Inflammatory macrophage treated with lipopolysaccharide for 1 hour (primary cell): Measurements from ENCODE around the gene MGLL.

ENCODE experiments used
- DNase-seq, 2 donors: peaks; one replicate each; pipeline ENCODE4 v3.0.0-alpha.2; 2020 to 2022

Gene MGLL

DNA sequence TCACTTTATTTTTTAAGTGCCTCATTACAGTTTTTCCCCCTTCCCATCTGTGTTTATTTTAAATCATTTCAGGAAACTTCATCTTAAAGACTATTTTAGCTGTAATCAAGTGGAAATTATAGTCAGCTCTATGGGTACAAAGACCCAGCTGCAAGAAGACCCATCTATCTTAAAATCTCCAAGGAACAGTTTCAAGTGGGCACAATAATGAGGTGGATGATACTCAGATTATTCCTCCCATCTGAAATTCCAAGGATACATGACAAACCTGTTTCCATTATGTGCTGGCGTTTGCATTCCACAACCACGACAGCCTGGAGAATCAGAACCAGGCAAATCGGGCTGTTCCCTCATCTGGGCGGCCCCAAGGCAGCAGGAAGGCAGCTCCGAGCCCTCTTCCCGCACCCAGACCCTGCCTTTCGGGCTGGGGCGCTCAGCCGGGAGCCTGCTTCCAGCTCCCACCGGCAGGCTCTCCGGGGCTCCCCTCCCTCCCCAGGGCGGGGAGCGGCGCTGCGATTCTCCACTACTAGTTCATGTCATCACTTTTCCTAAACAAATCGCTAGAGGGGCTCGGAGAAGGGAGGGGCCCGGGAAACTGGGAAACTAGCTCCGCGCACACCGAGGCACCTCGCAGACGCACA lies at the start of gene MGLL:
MGLL (minus strand) TSS at position 475 of the 641 bp plus-strand sequence; CDS start at position 278, 197 bp downstream.
- DNase-seq, result no peak

GRCh38 chr3:127870156-127870555 lies 47.8 kb upstream of the MGLL start:
- DNase-seq, result no peak

DNA sequence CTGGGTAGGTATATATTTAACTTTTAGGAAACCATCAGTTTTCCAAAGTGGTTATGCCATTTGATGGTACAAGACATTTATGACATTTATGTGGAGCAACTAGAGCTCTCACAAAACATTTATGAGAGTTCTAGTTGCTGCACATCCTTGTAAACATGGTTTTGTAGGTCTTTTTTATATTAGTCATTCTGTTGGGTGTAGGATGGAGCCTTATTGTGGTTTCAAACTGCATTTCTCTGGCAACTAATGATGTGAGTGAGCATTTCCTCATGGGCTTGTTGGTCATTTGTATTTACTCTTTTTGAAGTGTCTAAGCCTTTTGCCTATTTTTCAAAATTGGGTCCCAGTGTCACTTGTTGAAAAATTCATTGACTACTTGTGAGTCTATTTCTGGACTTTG lies 45.7 kb upstream of the MGLL start:
- no peak for DNase-seq

GRCh38 chr3:127867412-127867811 lies 45.1 kb upstream of the MGLL start:
- no peak for DNase-seq

DNA sequence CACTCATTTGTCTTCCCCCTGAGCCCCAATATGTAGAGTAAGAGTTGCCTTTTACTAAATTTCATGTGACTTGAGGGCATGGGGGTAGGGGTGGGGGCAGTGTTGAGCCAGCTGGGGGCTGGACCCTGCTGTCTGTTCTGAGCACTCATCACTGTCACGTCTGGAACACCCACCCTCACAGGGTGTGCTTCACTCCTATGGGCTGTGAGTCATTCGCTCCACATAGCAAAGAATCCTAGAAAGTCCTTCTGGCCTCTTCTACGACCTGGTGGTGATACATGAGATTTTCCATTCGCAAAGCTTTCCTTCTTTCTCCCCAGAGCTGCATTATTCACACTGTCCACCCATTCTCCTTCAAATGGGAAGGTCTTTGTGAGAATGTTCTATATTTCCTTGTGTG lies 43.6 kb upstream of the MGLL start:
- DNase-seq, result no peak

GRCh38 chr3:127860211-127860696 lies 37.9 kb upstream of the MGLL start:
- DNase-seq, result no peak

GRCh38 chr3:127859730-127860129 lies 37.4 kb upstream of the MGLL start:
- DNase-seq, result no peak

GRCh38 chr3:127858937-127859336 lies 36.6 kb upstream of the MGLL start:
- DNase-seq, result no peak

DNA sequence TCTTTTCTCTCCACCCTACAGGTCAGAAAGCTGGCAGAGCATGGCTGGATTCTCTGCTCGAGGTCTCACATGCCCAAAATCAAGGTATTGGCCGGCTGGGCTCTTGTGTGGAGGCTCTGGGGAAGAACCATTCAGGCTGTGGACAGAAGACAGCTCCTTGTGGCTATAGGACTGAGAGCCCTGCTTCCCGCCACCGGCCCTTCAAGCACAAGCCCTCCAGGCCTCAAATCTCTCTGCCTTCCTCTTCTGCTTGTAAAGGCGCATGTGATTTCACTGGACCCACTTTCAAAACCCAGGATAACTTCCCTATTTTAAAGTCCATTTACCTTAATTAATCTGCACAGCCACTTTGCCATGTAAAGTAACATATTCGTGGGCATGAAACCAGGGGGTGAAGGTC lies 36.2 kb upstream of the MGLL start:
- no peak for DNase-seq

DNA sequence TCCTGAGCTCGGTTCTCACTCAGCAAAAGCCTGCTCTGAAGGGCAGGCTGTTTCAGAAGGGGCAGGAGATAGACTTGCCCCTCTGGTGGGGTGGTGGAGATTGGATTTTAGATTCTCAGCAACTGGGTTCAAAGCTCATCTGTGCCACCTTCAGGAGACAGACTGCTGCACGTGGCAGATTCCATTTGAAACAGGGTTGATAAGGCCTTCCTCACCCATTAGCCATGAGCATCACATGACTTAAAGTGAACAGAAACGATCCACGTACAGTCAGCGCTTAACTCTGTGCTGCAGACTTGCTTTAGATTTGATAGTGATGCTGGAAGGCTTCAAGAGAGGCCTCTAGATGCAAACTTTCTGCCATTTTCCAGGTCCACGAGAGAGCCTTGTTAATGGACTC lies 35.0 kb upstream of the MGLL start:
- DNase-seq, result no peak

DNA sequence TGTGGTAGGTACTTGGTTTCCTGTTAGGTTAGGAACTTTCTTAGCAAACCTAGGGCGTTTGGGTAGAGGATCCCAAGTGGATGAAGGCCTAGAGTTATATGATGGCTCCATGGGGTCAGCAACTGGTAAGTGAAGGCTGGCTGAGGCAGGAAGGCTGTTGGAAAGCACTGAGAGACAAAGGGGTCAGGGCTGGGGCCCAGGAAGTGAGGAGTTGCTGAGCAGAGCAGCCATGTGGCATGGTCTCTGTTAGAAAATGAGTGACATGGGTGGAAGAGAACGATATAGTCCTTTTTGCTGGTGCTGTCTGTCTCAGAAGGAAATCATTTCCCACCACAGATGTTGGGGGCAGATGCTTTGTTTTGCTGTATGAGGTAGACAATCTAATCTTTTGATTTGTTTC lies 34.5 kb upstream of the MGLL start:
- DNase-seq, result no peak

DNA sequence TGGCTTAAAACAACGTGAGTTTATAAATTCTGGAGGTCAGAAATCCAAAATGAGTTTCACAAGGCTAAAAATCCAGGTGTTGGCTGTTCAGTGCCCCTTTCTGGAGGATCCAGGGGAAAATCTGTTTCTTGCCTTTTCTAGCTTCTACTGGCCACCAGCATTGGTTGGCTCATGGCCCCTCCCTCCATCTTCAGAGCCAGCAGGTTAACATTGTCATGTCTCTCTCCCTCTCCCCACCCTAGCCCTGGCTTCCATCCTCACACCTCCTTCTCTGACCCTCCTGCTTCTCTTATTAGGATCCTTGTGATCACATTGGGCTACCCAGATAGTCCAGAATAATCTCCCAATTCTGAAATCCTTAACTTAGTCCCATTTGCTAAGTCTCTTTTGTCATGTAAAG lies 32.9 kb upstream of the MGLL start:
- DNase-seq, result no peak

DNA sequence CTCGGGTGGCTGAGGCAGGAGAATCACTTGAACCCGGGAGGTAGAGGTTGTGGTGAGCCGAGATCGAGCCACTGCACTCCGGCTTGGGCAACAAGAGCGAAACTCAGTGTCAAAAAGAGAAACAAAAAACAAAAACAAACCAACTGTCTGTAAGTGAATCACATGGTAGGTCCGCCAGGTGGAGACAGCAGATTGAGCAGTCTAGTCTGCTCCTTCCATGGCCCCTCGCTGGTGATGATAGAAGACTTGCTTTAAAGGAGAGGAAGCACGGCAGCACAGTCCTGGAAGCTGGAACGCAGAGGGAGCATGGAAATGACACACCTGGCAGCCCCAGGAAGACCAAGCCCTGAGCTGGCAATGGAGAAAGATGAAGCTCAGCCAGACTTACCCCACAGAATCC lies 31.4 kb upstream of the MGLL start:
- no peak for DNase-seq

DNA sequence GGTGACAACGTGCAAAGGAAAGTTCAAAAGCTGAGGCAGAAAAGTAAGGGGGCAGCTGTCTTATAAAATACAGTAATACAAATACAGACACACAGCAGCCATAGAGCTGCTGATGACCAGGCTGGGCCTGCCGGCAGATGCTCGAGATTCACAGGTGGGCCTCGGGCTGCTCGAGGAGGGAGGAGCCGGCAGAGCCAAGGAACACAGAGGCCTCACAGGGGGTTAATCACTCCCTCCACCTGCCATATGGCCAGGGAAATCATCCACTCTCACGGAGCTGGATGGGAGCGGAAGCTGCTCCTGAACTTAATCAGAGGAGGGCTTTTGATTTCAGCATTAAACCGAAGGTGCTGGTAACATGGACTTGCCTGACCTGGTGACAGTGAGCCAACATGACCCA lies 29.6 kb upstream of the MGLL start:
- no peak for DNase-seq

DNA sequence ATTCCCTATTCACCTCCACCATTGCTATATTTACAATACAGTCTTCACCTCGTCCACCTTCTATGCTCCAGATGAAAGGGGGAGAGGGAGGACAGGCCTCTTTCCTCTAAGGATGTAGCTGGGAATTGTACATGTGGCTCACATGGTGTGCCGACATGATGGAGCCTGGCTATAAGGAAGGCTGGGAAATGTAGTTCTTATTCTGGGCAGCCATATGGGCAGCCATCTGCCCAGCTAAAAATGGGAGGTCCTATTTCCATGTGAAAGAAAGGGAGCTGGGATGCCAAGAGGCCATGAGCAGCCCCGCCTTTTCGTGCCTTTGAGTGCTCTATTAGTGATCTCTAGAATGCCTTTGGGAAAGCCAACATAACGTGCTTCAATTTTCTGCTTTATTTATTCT lies 27.1 kb upstream of the MGLL start:
- no peak for DNase-seq

GRCh38 chr3:127848131-127849129 lies 26.1 kb upstream of the MGLL start:
- no peak for DNase-seq

GRCh38 chr3:127847236-127847720 lies 25.0 kb upstream of the MGLL start:
- no peak for DNase-seq

DNA sequence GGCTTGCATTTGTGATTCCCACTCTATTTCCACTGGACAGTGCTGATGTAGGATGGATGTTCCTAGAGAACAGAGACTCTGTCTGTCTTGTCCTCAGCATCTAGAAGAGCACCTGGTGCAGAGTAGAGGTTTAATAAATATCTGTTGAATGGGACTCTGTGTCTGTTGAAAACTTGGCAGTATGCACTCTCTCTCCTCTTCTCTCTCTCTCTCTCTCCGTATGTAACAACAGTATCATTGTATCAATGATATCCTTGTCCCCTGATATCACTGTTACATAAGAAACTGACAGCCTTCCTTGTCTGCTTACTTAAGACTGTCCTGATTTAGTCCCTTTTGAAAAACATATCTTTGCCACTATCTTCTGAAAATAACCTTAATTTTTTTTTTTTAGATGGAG lies 24.3 kb upstream of the MGLL start:
- DNase-seq, result no peak

- DNase-seq, result no peak
Observed at GRCh38 chr3:127844326-127844942, 22.1 kb upstream of the MGLL start.

DNA sequence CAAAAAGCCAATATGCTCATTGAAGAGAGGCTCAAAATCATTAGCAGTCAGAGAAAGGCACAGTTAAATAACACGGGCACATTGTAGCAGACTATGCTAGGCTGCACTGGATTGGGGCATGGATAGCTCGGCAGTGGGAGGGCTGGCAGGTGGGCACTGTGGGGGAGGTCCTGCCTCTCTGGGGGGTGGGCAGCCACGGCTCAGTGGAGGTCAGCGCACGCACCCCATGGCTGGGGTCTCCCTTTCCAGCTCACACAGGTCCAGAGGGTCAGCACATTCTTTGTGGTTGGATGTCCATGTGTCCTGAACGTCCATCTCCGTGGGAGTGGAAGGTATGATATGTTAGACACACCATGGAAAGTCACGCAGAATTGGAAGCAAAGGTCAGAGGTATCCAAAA lies 18.4 kb upstream of the MGLL start:
- DNase-seq, result no peak

GRCh38 chr3:127839099-127839498 lies 16.8 kb upstream of the MGLL start:
- no peak for DNase-seq

GRCh38 chr3:127835993-127836882 lies 13.9 kb upstream of the MGLL start:
- no peak for DNase-seq
